ENCODE data around the gene RPN2. TPM values are rescaled to one million over a fixed set of nuclear protein-coding genes. Genes with fewer than 3 reads are reported as not detected.

The RPN2 gene
- polyA plus RNA-seq, 5 donors = 209 to 254 (median 228) TPM

DNA sequence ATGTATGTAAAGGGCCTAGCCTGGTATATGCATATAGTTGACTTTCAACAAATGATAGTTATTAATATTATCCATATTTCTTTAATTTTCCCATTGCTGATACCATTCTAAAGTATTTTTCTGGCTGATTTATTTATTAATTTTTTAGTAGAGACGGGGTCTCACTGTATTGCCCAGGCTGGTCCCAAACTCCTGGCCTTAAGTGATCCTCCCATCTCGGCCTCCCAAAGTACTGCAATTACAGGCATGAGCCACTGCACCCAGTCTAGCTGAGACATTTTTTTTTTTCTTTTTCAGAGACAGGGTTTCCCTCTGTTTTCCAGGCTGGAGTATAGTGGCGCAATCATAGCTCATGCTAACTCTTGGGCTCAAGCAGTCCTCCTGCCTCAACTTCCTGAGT lies 30.1 kb downstream of the RPN2 start:
- DNase-seq = no peak

- no peak for DNase-seq
Measured at GRCh38 chr20:37209661-37210314, 30.7 kb downstream of the RPN2 start.

- no peak for DNase-seq
Measured at GRCh38 chr20:37218441-37218840, 39.3 kb downstream of the RPN2 start.

DNA sequence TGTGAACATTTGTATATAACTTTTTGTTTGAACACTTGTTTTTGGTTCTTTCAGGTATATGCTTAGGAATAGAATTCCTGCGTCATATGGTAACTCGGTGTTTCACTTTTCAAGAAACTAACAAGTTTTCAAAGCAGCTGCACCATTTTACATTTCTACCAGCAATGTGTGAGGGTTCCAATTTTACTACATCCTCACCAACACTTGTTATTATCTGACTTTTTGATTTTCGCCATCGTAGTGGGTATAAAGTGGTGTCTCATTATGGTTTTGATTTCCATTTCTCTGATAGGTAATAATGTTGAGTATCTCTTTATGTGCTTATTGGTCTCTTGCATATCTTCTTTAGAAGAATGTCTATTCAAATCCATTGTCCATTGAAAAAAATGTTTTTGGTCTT lies 39.8 kb downstream of the RPN2 start:
- DNase-seq = no peak

GRCh38 chr20:37219751-37220668 lies 40.9 kb downstream of the RPN2 start:
- no peak for DNase-seq

GRCh38 chr20:37220731-37221130 lies 41.6 kb downstream of the RPN2 start:
- no peak for DNase-seq

DNA sequence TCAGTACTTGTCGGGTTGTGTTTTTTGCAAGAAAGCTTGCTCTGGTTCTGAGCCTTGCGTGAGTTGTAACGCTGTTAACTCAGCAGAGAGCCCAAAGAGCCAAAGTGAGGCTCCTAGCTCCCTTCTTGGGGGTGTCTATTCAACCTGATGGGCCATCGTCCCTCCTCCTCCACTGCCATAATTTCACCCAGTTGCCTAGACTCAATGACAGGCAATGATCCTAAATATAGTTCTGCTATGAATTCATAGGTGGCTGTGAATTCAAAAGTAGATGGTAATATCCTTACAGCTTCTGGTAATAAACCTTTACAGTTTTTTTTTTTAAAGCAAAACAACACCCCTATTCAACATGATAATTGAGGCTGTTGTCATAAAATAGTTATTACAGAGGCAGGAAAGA lies 43.0 kb downstream of the RPN2 start:
- no peak for DNase-seq

GRCh38 chr20:37223053-37223452 lies 43.9 kb downstream of the RPN2 start:
- no peak for DNase-seq

GRCh38 chr20:37225146-37225545 lies 46.0 kb downstream of the RPN2 start:
- DNase-seq = no peak

GRCh38 chr20:37226889-37227288 lies 47.8 kb downstream of the RPN2 start:
- DNase-seq = no peak

DNA sequence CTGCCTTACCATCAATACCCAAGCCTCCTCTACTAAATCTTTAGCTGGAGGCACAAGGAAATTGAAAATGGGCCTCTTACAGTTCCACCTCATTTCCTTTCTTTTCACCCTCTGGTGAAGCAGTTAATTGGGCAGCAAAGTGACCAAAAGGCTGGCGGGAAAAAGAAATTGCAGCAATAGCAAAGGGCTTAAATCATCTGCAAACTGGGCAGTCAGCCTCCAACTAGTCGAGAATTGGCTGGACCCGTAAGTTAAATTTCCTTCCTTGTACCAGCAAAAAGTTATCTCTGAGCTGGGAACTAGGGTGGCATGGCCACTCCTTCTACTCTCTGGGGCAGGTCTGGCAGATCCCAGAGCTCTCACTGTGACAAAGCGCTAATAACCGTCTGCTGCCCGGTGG lies 49.0 kb downstream of the RPN2 start:
- DNase-seq = no peak

DNA sequence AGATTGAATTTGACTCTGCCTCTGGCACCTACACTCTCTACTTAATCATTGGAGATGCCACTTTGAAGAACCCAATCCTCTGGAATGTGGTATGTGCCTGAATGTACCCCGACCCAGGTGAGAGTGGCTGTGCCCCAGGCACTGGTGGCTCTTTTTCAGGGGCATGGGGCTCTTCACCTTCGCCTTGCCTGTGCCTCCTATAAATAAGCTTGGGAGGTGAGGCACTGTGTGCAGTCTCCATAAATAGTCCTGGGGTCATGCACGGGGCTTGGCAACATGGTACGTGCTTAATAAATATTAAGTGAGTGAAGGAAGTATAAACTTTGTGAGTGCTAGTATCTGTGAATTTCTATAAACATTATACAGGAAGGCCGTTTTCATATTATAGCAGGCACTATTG lies 49.5 kb downstream of the RPN2 start:
- DNase-seq = no peak

GRCh38 chr20:37229357-37229756 lies 50.2 kb downstream of the RPN2 start:
- DNase-seq = no peak

GRCh38 chr20:37230200-37230599 lies 51.1 kb downstream of the RPN2 start:
- no peak for DNase-seq

DNA sequence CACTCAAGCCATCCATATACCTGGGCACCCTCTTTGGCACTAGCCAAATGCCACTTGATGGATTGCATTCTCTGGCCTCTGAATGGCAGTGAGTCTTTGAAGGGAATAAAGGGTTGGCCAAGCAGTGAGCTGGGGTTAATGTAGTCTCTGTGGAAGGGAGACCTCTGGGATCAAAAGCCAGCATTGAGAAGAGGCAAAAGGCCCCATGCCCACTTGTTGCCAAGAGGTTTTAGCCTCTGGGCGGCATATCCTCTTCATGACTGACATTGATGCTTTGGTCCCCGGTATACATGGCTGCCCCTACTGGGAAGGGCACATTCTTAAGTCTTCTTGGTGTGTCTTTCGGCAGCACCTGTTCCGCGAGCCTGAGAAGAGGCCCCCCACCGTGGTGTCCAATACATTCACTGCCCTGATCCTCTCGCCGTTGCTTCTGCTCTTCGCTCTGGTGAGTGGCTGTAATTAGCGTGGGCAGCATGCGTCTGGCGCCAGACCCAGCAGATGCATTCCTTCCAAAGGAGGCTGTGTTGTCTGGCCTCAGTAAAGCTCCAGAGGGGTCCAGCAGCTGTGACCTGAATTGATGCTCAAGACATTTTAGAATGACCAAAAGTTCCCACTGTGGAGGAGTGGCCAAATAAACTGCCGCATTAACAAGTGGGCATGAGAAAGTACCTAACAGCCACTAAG lies 53.0 kb downstream of the RPN2 start:
- DNase-seq = no peak

DNA sequence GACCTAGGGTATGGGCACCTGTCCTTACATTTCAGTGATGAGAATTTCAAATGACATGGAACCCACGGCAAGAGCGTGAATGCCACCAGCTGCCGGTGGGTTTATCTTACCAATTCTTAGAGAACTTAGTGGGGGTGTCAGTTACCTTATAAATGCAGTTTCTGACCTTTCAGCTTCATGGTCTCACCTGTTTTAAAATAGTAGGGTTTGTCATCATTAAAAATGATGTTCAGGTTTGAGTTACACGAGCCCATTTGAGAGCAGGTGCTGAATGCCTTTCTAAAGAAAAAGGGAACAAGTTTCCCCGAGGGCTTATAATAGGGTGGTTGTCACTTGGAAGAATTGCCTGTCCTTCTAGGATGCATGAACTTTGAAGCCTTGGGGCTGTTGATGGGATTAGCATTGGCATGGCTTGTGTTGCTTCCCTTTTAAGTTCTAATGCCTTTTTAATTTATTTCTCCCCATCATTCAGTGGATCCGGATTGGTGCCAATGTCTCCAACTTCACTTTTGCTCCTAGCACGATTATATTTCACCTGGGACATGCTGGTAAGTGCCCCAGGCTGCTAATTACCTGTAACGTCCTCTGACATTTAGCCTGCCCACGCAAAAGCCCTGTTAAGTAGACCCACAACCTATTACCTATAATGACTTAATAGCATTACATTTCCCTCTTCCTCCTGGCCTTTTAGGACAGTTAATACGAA lies 54.6 kb downstream of the RPN2 start:
- no peak for DNase-seq

DNA sequence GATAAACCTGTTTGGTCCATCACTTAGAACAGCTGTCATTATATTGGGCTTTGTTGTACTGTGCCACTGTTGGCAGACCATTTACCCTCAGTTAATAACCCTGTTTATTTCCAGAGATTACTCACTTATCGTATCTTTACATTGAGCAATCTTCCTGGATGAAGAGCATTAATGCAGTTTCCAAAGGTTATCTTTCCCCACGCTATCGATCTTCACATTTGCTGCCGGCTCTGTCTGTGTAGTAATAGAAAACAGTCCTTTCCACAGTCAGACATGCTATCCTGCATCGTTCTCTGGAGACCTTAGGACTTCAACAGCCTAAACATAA lies 55.1 kb downstream of the RPN2 start:
- DNase-seq = no peak

DNA sequence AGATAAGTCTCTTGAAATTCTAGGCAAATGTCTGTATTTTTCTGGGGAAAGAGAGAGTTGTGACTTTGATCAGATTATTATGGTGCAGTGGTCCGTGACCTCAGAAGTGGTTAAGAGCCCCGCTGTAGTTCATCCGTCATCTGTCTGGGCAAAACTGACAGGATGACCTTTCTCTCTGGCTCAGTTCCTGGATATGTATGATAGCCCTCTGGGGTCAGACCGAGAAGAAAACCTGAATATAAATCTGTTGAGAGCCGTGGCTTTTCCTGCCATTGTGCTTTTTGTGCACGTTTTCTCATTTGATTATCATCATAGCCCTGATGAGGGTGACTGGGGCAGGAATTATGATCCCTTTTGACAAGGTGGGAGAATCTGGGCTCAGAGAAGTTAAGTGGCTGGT lies 55.9 kb downstream of the RPN2 start:
- no peak for DNase-seq

DNA sequence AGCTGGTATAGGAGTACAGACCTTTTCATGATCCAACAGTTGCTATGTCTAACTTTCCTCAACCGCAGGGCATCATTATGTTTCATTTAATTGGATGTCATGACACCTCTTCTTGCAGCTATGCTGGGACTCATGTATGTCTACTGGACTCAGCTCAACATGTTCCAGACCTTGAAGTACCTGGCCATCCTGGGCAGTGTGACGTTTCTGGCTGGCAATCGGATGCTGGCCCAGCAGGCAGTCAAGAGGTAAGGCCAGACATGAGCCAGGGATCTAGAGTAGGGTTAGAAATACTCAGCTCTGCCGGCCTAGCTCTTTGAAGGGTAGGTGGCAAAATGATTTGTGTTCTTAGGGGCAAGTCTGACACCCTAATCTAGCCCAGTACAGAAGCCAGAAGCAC lies 57.3 kb downstream of the RPN2 start:
- no peak for DNase-seq

DNA sequence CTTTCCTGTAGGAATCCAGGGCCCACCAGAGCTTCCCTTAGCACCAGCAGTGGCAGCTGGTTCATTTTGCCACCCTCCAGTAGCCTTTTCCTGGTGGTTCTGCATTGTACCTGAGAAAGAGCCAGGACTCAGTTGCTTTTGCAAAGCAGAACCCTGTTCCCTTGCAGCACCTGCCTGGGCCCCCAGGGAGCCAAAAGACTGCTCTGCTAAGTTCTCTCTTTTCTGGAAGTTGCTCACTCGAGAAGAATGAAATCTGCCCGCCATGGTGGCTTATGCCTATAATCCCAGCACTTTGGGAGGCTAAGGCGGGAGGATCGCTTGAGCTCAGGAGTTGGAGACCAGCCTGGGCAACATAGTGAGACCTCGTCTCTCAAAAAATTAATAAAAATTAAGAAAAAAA lies 58.5 kb downstream of the RPN2 start:
- no peak for DNase-seq

GRCh38 chr20:37238426-37238825 lies 59.3 kb downstream of the RPN2 start:
- DNase-seq = no peak

GRCh38 chr20:37238935-37239451 lies 59.9 kb downstream of the RPN2 start:
- DNase-seq = peak; percentile 33 to 46
